WTC11 (cell line): ENCODE measurements around the gene SERPINA9. TPM values are rescaled to one million over a fixed set of nuclear protein-coding genes. Genes with fewer than 3 reads are reported as not detected.

Experiments
- ATAC-seq: fragments of 200-7000 bp; cut with Tn5 transposase; 2 replicates; pipeline ENCODE4 v1.10.0; 2021; ENCODE audit warnings: mild to moderate bottlenecking, moderate library complexity
- CTCF ChIA-PET: fragments of 300-600 bp; sonication (Branson Sonifier 250); formaldehyde crosslinking; loops from one replicate; lab custom pipeline; 2021; ENCODE audit warnings: antibody characterized with exemption; lab: Charles Lee
- POLR2A ChIA-PET: fragments of 350-600 bp; sonication (Branson Sonifier 250); formaldehyde crosslinking; loops from one replicate; lab custom pipeline; 2021; ENCODE audit warnings: antibody characterized with exemption; lab: Charles Lee
- DNase-seq: peaks from one replicate; pipeline ENCODE4 v3.0.0; 2021; ENCODE audit warnings: low spot score
- H3K27ac Mint-ChIP-seq: 2 replicates; pipeline ENCODE4 v1.8.0; 2021; ENCODE audit warnings: mixed read lengths
- H3K27me3 Mint-ChIP-seq: 2 replicates; pipeline ENCODE4 v1.8.0; 2021; ENCODE audit warnings: low read depth, mild to moderate bottlenecking, moderate library complexity, mixed read lengths
- H3K36me3 Mint-ChIP-seq: 2 replicates; pipeline ENCODE4 v1.8.0; 2021; ENCODE audit warnings: mixed read lengths
- H3K4me1 Mint-ChIP-seq: 2 replicates; pipeline ENCODE4 v1.8.0; 2022; ENCODE audit warnings: mixed read lengths
- H3K4me3 Mint-ChIP-seq: 2 replicates; pipeline ENCODE4 v1.8.0; 2021; ENCODE audit warnings: mild to moderate bottlenecking, moderate library complexity, mixed read lengths
- H3K9me3 Mint-ChIP-seq: 2 replicates; pipeline ENCODE4 v1.8.0; 2021; ENCODE audit warnings: mixed read lengths
- ATF1 ChIP-seq: sonication (generic); formaldehyde crosslinking; IDR thresholded peaks from 2 replicates; pipeline ENCODE4 v1.8.1; 2023; ENCODE audit warnings: mild to moderate bottlenecking, moderate library complexity, missing genetic modification reagents
- CBFB ChIP-seq: sonication (generic); formaldehyde crosslinking; IDR thresholded peaks from 2 replicates; pipeline ENCODE4 v1.8.1; 2022; ENCODE audit warnings: mild to moderate bottlenecking, low read depth, missing genetic modification reagents
- CDX4 ChIP-seq: fragments of 250-450 bp; sonication (Bioruptor Pico); IDR thresholded peaks from 2 replicates; pipeline ENCODE4 v1.9.0; 2021; ENCODE audit warnings: moderate library complexity, mild to moderate bottlenecking, inconsistent platforms, borderline replicate concordance
- ELF4 ChIP-seq: sonication (generic); formaldehyde crosslinking; IDR thresholded peaks from 2 replicates; pipeline ENCODE4 v1.8.1; 2022; ENCODE audit warnings: low read depth, mild to moderate bottlenecking, moderate library complexity, missing genetic modification reagents
- FOXP1 ChIP-seq: sonication (generic); formaldehyde crosslinking; IDR thresholded peaks from 2 replicates; pipeline ENCODE4 v1.8.0; 2022; ENCODE audit warnings: missing genetic modification reagents, mild to moderate bottlenecking, moderate library complexity, borderline replicate concordance
- FOXP4 ChIP-seq: sonication (generic); formaldehyde crosslinking; IDR thresholded peaks from 2 replicates; pipeline ENCODE4 v1.8.0; 2022; ENCODE audit warnings: mild to moderate bottlenecking, missing genetic modification reagents
- IRF2 ChIP-seq: sonication (generic); formaldehyde crosslinking; IDR thresholded peaks from 2 replicates; pipeline ENCODE4 v1.8.0; 2022; ENCODE audit warnings: low read depth, missing genetic modification reagents, borderline replicate concordance
- MXD4 ChIP-seq: fragments of 250-450 bp; sonication (Bioruptor Pico); IDR thresholded peaks from 2 replicates; pipeline ENCODE4 v1.8.0; 2021; ENCODE audit warnings: mild to moderate bottlenecking, moderate library complexity, borderline replicate concordance
- NFATC4 ChIP-seq: fragments of 250-450 bp; sonication (Bioruptor Pico); IDR thresholded peaks from 2 replicates; pipeline ENCODE4 v1.9.0; 2021; ENCODE audit warnings: mild to moderate bottlenecking
- NFYB ChIP-seq: sonication (generic); formaldehyde crosslinking; conservative IDR thresholded peaks from 2 replicates; pipeline ENCODE4 v1.8.0; 2022; ENCODE audit warnings: low read depth, missing genetic modification reagents
- NR1H2 ChIP-seq: sonication (generic); formaldehyde crosslinking; IDR thresholded peaks from 2 replicates; pipeline ENCODE4 v1.9.0; 2021; ENCODE audit warnings: mild to moderate bottlenecking, moderate library complexity, missing genetic modification reagents
- NR3C1 ChIP-seq: sonication (generic); formaldehyde crosslinking; conservative IDR thresholded peaks from 2 replicates; pipeline ENCODE4 v1.8.1; 2023; ENCODE audit warnings: low read depth, mild to moderate bottlenecking, missing genetic modification reagents
- PRRX2 ChIP-seq: fragments of 250-450 bp; sonication (Bioruptor Pico); IDR thresholded peaks from 2 replicates; pipeline ENCODE4 v1.8.0; 2021; ENCODE audit warnings: mild to moderate bottlenecking
- SMAD3 ChIP-seq: sonication (generic); formaldehyde crosslinking; IDR thresholded peaks from 2 replicates; pipeline ENCODE4 v1.8.0; 2022; ENCODE audit warnings: missing genetic modification reagents, mild to moderate bottlenecking, borderline replicate concordance
- SMAD4 ChIP-seq: sonication (generic); formaldehyde crosslinking; IDR thresholded peaks from 2 replicates; pipeline ENCODE4 v1.8.0; 2022; ENCODE audit warnings: mild to moderate bottlenecking, missing genetic modification reagents
- SP1 ChIP-seq: sonication (generic); formaldehyde crosslinking; conservative IDR thresholded peaks from 2 replicates; pipeline ENCODE4 v1.8.1; 2022; ENCODE audit warnings: missing genetic modification reagents
- STAT6 ChIP-seq: sonication (generic); formaldehyde crosslinking; conservative IDR thresholded peaks from 2 replicates; pipeline ENCODE4 v1.8.1; 2023; ENCODE audit warnings: mild to moderate bottlenecking, low read depth, missing genetic modification reagents, moderate library complexity
- TCF7 ChIP-seq: sonication (generic); formaldehyde crosslinking; IDR thresholded peaks from 2 replicates; pipeline ENCODE4 v1.8.0; 2022; ENCODE audit warnings: mild to moderate bottlenecking, low read depth, missing genetic modification reagents, moderate library complexity
- TEAD4 ChIP-seq: sonication (generic); formaldehyde crosslinking; IDR thresholded peaks from 2 replicates; pipeline ENCODE4 v1.8.0; 2022; ENCODE audit warnings: mild to moderate bottlenecking, missing genetic modification reagents
- ZNF138 ChIP-seq: sonication (generic); formaldehyde crosslinking; conservative IDR thresholded peaks from 2 replicates; pipeline ENCODE4 v1.8.1; 2022; ENCODE audit warnings: mild to moderate bottlenecking, moderate library complexity, missing genetic modification reagents
- ZNF219 ChIP-seq: sonication (generic); formaldehyde crosslinking; IDR thresholded peaks from 2 replicates; pipeline ENCODE4 v1.8.0; 2023; ENCODE audit warnings: missing genetic modification reagents, mild to moderate bottlenecking, borderline replicate concordance
- ZNF232 ChIP-seq: sonication (generic); formaldehyde crosslinking; IDR thresholded peaks from 2 replicates; pipeline ENCODE4 v1.8.0; 2022; ENCODE audit warnings: mild to moderate bottlenecking, missing genetic modification reagents
- ZNF263 ChIP-seq: sonication (generic); formaldehyde crosslinking; IDR thresholded peaks from 2 replicates; pipeline ENCODE4 v1.8.1; 2022; ENCODE audit warnings: low read depth, mild to moderate bottlenecking, moderate library complexity, missing genetic modification reagents
- ZNF317 ChIP-seq: sonication (generic); formaldehyde crosslinking; IDR thresholded peaks from 2 replicates; pipeline ENCODE4 v1.8.1; 2023; ENCODE audit warnings: low read depth, mild to moderate bottlenecking, moderate library complexity, missing genetic modification reagents, borderline replicate concordance
- ZNF396 ChIP-seq: fragments of 250-450 bp; sonication (Bioruptor Pico); IDR thresholded peaks from 2 replicates; pipeline ENCODE4 v1.8.0; 2021; ENCODE audit warnings: mild to moderate bottlenecking, moderate library complexity, borderline replicate concordance
- ZNF423 ChIP-seq: fragments of 250-450 bp; sonication (Bioruptor Pico); IDR thresholded peaks from 2 replicates; pipeline ENCODE4 v2.1.2; 2022; ENCODE audit warnings: mild to moderate bottlenecking, moderate library complexity
- ZSCAN18 ChIP-seq: fragments of 250-450 bp; sonication (Bioruptor Pico); IDR thresholded peaks from 2 replicates; pipeline ENCODE4 v2.1.2; 2022; ENCODE audit warnings: mild to moderate bottlenecking, moderate library complexity
- total RNA-seq: library from RNA; stranded (reverse); gene quantifications from 3 replicates; pipeline ENCODE4 v1.2.3, GENCODE V29; 2021
- TF ChIP-seq, protein P1 (sequence below): sonication (generic); formaldehyde crosslinking; IDR thresholded peaks from 2 replicates; pipeline ENCODE4 v1.8.1; 2022; ENCODE audit warnings: mild to moderate bottlenecking, missing genetic modification reagents, moderate library complexity, borderline replicate concordance
- TF ChIP-seq, protein P2 (sequence below): sonication (generic); formaldehyde crosslinking; IDR thresholded peaks from 2 replicates; pipeline ENCODE4 v1.8.1; 2023; ENCODE audit warnings: mild to moderate bottlenecking, missing genetic modification reagents

Gene SERPINA9
- total RNA-seq, 1 experiment from 2014 or later: not detected

GRCh38 chr14:94505641-94506040 is 29.6 kb upstream of the SERPINA9 start:
- POLR2A ChIA-PET: no interaction called here
- H3K9me3 Mint-ChIP-seq: no peaks in the 10 kb centered on the region
- H3K4me3 Mint-ChIP-seq: no peak overlapping the region
- no peaks in the 10 kb centered on the region for H3K36me3 Mint-ChIP-seq
- H3K27me3 Mint-ChIP-seq: no peaks in the 10 kb centered on the region
- no peak for TF ChIP-seq NR1H2
- no peak for TF ChIP-seq CBFB (CRISPR knock-in tag)
- no peak for TF ChIP-seq ZNF219
- TF ChIP-seq, protein P1, sequence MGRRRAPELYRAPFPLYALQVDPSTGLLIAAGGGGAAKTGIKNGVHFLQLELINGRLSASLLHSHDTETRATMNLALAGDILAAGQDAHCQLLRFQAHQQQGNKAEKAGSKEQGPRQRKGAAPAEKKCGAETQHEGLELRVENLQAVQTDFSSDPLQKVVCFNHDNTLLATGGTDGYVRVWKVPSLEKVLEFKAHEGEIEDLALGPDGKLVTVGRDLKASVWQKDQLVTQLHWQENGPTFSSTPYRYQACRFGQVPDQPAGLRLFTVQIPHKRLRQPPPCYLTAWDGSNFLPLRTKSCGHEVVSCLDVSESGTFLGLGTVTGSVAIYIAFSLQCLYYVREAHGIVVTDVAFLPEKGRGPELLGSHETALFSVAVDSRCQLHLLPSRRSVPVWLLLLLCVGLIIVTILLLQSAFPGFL: no peak
- TF ChIP-seq ZNF423: no peak
- no peak for TF ChIP-seq ATF1 (CRISPR knock-in tag)
- no peak for TF ChIP-seq ZNF396 (CRISPR knock-in tag)
- no peak for TF ChIP-seq TEAD4
- no peak for TF ChIP-seq NR3C1 (CRISPR knock-in tag)
- TF ChIP-seq FOXP1 (CRISPR knock-in tag): no peak
- TF ChIP-seq STAT6: no peak
- TF ChIP-seq PRRX2 (CRISPR knock-in tag): no peak
- no peak for TF ChIP-seq TCF7 (CRISPR knock-in tag)
- TF ChIP-seq MXD4: no peak
- TF ChIP-seq ZNF138 (CRISPR knock-in tag): no peak
- TF ChIP-seq, all 79 proteins: peak for 0
- Mint-ChIP-seq H3K4me1 (no peaks in the 10 kb centered on the region), H3K27ac (no peak overlapping the region)
- DNase-seq: no peak
- ATAC-seq: no peak
- CTCF ChIA-PET: no interaction called here

DNA sequence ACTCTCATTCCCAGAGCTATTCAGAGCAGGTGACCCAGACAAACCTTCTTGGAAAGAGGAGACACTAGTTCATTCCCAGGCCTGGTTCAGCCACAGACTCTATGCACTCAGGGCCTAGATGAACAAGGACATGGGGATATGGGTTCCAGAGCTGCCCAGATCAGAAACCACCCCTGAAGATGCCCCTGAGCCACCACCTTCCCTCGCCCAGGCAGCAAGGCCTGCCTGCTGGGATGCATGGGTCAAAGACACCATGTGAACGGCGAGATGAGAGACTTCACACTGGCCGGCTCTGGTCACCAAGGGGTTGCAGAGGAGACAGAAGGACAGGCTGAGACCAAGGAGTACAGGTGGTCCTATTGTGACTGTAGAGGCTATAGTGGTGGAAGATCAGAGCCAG is 29.2 kb upstream of the SERPINA9 start:
- Mint-ChIP-seq H3K4me3 (no peak overlapping the region), H3K4me1 (no peaks in the 10 kb centered on the region)
- ATAC-seq: no peak
- TF ChIP-seq FOXP4 (CRISPR knock-in tag): no peak
- TF ChIP-seq SP1 (CRISPR knock-in tag): no peak
- no peak for TF ChIP-seq SMAD3 (CRISPR knock-in tag)
- no peak for TF ChIP-seq SMAD4 (CRISPR knock-in tag)
- no peak for TF ChIP-seq ZNF232
- no peak for TF ChIP-seq CDX4 (CRISPR knock-in tag)
- TF ChIP-seq TCF7 (CRISPR knock-in tag): no peak
- no peak for TF ChIP-seq NFATC4 (CRISPR knock-in tag)
- no peak for TF ChIP-seq ZNF317 (CRISPR knock-in tag)
- no peak for TF ChIP-seq ZNF263 (CRISPR knock-in tag)
- TF ChIP-seq, protein P2, sequence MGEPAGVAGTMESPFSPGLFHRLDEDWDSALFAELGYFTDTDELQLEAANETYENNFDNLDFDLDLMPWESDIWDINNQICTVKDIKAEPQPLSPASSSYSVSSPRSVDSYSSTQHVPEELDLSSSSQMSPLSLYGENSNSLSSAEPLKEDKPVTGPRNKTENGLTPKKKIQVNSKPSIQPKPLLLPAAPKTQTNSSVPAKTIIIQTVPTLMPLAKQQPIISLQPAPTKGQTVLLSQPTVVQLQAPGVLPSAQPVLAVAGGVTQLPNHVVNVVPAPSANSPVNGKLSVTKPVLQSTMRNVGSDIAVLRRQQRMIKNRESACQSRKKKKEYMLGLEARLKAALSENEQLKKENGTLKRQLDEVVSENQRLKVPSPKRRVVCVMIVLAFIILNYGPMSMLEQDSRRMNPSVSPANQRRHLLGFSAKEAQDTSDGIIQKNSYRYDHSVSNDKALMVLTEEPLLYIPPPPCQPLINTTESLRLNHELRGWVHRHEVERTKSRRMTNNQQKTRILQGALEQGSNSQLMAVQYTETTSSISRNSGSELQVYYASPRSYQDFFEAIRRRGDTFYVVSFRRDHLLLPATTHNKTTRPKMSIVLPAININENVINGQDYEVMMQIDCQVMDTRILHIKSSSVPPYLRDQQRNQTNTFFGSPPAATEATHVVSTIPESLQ (CRISPR knock-in tag): no peak
- no peak for TF ChIP-seq ELF4 (CRISPR knock-in tag)
- TF ChIP-seq ZSCAN18 (CRISPR knock-in tag): no peak
- no peak for TF ChIP-seq IRF2
- TF ChIP-seq NFYB (CRISPR knock-in tag): no peak

More for the DNA sequence above, 29.2 kb upstream of the SERPINA9 start:
- POLR2A ChIA-PET: no interaction called here
- CTCF ChIA-PET: interaction anchor here (2.5 kb wide), 1 partner anchor 19 kb away, joined by 12 read pairs; no protein-coding TSS in a partner anchor
- Mint-ChIP-seq H3K36me3 (no peaks in the 10 kb centered on the region), H3K27ac (no peak overlapping the region), H3K9me3 (0 out of 2 replicates have a peak, but pooled peaks cover 2% of the 10 kb centered on the region), H3K27me3 (0 out of 2 replicates have a peak, but pooled peaks cover 3% of the 10 kb centered on the region)
- DNase-seq: no peak
